ENCODE data around the gene DECR2.

Gene DECR2

GRCh38 chr16:373020-373598 is 28.6 kb upstream of the DECR2 start:
- DNase-seq (ENCODE audit: low read depth): no peak
- H3K4me3 ChIP-seq (ENCODE audit: low read length): no peak overlapping the region
- no peak for TF ChIP-seq CTCF (conservative IDR thresholded peaks at IDR 0.05; ENCODE audit: low read depth, low read length)

DNA sequence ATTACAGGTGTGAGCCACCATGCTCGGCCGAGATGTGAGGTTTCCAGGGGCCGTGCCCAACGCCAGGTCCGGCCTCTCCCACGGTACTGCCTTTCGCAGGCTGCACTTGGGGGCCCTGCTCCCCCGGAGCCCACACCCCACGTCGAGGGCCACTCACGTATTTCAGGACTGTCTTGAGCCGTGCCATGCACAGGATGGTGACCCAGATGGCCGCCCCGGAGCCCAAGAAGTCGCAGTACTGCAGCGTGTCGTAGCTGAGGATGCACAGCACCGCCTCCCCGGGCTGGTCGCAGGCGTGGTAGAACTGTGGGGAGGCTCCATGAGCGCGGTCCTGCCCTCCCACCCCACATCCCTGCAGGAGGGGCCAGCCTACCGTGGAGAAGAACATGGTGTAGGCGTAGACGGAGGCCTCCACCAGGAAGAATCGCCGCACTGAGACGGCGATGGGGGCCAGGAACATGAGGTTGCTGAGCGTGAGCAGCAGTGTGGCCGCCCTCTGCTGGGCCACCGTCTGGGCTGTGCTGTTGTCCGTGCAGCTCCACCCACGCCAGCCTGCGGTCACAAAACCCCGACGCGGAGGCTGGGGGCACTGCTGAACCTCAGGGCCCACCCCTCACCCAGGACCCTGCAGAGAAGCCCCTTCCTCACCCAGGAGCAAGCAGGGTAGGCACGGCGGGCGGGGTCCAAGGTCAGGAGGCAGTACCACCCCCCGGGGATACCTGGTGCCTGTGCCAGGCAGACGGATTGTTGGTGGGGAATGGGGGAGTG is 27.7 kb upstream of the DECR2 start:
- H3K4me3 ChIP-seq (ENCODE audit: low read length): no peak overlapping the region

DNA sequence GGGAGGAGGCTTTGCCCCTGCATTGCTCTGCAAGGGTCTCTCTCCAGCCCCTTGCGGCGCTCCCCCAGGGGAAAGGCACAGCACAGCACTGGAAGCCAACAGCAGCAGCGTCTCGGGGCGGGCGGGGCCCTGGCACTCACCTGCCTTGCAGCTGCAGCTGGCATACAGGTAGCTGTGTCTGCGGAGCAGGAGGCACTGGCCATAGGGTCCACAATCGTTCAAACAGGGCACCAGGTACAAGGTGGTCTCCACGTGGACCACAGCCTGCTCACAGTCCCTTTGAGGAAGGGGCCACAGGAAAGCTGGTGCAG is 27.1 kb upstream of the DECR2 start:
- H3K4me3 ChIP-seq (ENCODE audit: low read length): no peak overlapping the region
- DNase-seq (ENCODE audit: low read depth): no peak
- TF ChIP-seq CTCF (conservative IDR thresholded peaks at IDR 0.05; ENCODE audit: low read depth, low read length): no peak

More for the DNA sequence above, 27.7 kb upstream of the DECR2 start:
- DNase-seq (ENCODE audit: low read depth): no peak
- TF ChIP-seq CTCF (conservative IDR thresholded peaks at IDR 0.05; ENCODE audit: low read depth, low read length): no peak

- DNase-seq (ENCODE audit: low read depth): no peak
- no peak for TF ChIP-seq CTCF (conservative IDR thresholded peaks at IDR 0.05; ENCODE audit: low read depth, low read length)
- H3K4me3 ChIP-seq (ENCODE audit: low read length): no peak overlapping the region
Observed at GRCh38 chr16:375212-375611, 26.5 kb upstream of the DECR2 start.

- no peak for DNase-seq (ENCODE audit: low read depth)
- TF ChIP-seq CTCF (conservative IDR thresholded peaks at IDR 0.05; ENCODE audit: low read depth, low read length): no peak
- H3K4me3 ChIP-seq (ENCODE audit: low read length): no peak overlapping the region
Observed at GRCh38 chr16:375927-376816, 25.5 kb upstream of the DECR2 start.

DNA sequence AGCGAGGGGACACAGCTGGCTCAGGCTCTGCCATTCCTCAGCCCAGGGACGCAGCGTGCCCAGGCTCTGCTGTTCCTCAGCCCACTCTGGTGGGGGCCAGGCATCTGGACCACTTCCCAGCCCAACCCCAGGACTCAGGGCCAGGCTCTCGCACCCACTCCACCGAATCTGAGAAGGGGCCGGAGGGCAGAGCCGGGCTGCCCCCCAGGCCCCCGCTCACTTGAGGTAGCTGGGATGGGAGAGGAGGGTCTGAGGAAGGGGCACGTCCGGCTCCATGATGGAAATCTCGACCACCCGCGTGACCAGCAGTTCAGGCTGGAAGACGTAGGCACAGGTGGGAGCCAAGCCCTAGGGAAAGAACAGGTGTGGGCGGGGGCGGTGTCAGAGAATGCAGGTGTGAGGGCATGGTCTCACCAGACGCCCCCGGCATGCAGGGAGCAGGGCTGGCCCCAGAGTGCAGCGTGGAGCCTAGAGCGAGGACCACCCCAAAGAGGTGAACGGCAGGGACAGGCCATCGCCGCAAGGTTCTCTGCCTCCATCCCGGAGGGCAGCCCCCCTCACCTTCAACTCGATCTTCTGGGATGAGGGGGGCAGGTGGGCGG is 24.8 kb upstream of the DECR2 start:
- DNase-seq (ENCODE audit: low read depth): no peak
- no peak overlapping the region for H3K4me3 ChIP-seq (ENCODE audit: low read length)
- TF ChIP-seq CTCF (conservative IDR thresholded peaks at IDR 0.05; ENCODE audit: low read depth, low read length): no peak
